Activated CD4-positive, alpha-beta memory T cell treated with anti-CD3 and anti-CD28 coated beads, Interleukin-2, amount 10 ng/mL, durations not matched to agents 7 days and 5 days (primary cell): ENCODE results near the gene ESAM. TPM values are rescaled to one million over a fixed set of nuclear protein-coding genes. Genes with fewer than 3 reads are reported as not detected.
"Not testable (repeated sequence)": the region's sequence is repeated elsewhere in the genome, so short reads cannot be mapped to it uniquely, and the experiment has no call there.

Experiments
- CTCF ChIA-PET: fragments of 350-600 bp; sonication (Branson Sonifier 250); formaldehyde crosslinking; loops from one replicate; lab custom pipeline; 2021; ENCODE audit warnings: antibody characterized with exemption, inconsistent platforms; lab: Charles Lee
- POLR2A ChIA-PET: fragments of 350-600 bp; sonication (Branson Sonifier 250); formaldehyde crosslinking; loops from one replicate; lab custom pipeline; 2021; ENCODE audit warnings: antibody characterized with exemption; lab: Charles Lee
- DNase-seq: peaks from one replicate; pipeline ENCODE4 v3.0.0-alpha.2; 2020
- H3K27ac Mint-ChIP-seq: one replicate; pipeline ENCODE4 v1.8.0; 2021; ENCODE audit warnings: mild to moderate bottlenecking, mixed read lengths
- H3K27me3 Mint-ChIP-seq: one replicate; pipeline ENCODE4 v1.8.0; 2021; ENCODE audit warnings: mixed read lengths
- H3K36me3 Mint-ChIP-seq: one replicate; pipeline ENCODE4 v1.8.0; 2021; ENCODE audit warnings: low read depth, mixed read lengths
- H3K4me1 Mint-ChIP-seq: one replicate; pipeline ENCODE4 v1.8.0; 2021; ENCODE audit warnings: mixed read lengths
- H3K4me3 Mint-ChIP-seq: one replicate; pipeline ENCODE4 v1.8.0; 2021; ENCODE audit warnings: mild to moderate bottlenecking, mixed read lengths
- H3K9me3 Mint-ChIP-seq: one replicate; pipeline ENCODE4 v1.8.0; 2021; ENCODE audit warnings: mixed read lengths
- total RNA-seq, 2 experiments: library from RNA; stranded (reverse); gene quantifications; one replicate each; pipeline ENCODE4 v1.2.3, GENCODE V29; 2021

The ESAM gene
- total RNA-seq, 2 experiments from 2014 or later = 1.0 to 1.6 TPM

DNA sequence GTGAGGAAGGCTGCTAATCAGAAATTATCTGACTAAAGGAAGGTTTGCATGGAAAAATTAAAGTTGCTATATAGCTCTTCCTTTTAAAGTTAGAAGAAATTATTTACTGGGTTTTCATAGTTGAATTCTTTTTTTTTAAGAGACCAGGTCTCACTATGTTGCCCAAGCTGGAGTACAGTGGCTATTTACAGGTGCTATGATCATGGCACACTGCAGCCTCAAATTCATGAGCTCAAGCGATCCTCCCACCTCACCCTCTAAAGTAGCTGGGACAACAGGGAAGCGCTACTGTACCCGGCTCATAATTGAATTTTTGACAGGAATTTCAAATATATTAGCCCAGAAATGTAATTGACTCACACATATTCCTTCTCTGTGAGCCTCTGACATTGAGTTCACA is 34.2 kb upstream of the ESAM start:
- Mint-ChIP-seq H3K4me3 (no peak overlapping the region), H3K4me1 (peaks cover 50% of the 10 kb centered on the region), H3K27me3 (no peaks in the 10 kb centered on the region), H3K27ac (no peak overlapping the region), H3K36me3 (peaks cover 5% of the 10 kb centered on the region), H3K9me3 (no peaks in the 10 kb centered on the region)
- no peak for DNase-seq
- CTCF ChIA-PET = interaction anchor here (0.8 to 4.3 kb wide), 4 partner anchors 17 to 126 kb away, joined by 4 to 29 read pairs (median 14); no protein-coding TSS in a partner anchor
- POLR2A ChIA-PET = no interaction called here

DNA sequence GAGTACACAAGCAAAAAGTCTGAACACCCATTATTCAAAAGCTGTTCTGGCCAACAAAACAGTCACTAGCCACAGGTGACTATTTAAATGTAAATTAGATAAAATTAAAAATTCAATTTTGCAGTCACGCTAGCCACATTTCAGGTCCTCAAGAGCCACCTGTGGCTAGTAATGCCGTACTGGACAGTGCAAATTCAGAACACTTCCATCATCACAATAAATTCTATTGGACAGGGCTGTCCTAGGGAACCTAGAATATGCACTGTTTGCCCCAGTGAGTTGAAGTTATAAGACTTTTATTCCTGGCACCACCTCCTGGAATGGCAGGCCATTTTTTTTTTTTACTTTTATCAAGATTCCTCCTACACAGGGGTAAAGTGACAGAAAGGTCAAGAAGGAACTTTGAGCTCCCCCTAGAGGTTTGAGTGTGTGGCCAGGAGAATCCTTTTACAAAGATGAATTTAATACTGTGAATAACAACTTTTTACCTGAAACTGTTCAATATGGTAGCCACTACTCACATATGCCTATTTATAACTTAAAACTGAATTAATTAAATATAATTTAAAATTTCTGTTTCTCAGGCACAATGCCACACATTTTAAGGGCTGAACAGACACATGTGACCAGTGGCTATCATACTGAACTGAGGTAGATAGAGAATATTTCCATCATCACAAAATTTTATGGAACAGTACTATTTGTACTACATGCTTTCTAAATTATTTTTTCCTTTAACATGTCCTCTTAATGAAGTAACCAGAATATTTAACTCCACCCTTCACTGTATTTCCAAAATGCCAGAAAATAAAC is 31.6 kb upstream of the ESAM start:
- no peaks in the 10 kb centered on the region for H3K27me3 Mint-ChIP-seq
- H3K27ac Mint-ChIP-seq = no peak overlapping the region
- POLR2A ChIA-PET = interaction anchor here (0.8 to 0.9 kb wide), 2 partner anchors 20 to 31 kb away, joined by 3 to 4 read pairs; no protein-coding TSS in a partner anchor
- peaks cover 5% of the 10 kb centered on the region for H3K36me3 Mint-ChIP-seq
- H3K4me1 Mint-ChIP-seq = peaks cover 41% of the 10 kb centered on the region
- no peak for DNase-seq
- CTCF ChIA-PET = interaction anchor here (0.6 to 3.5 kb wide), 25 partner anchors 8 to 696 kb away, joined by 3 to 32 read pairs (median 3); partner anchors contain the start of genes ESAM, SIAE and SPA17
- no peak overlapping the region for H3K4me3 Mint-ChIP-seq
- H3K9me3 Mint-ChIP-seq = no peaks in the 10 kb centered on the region

DNA sequence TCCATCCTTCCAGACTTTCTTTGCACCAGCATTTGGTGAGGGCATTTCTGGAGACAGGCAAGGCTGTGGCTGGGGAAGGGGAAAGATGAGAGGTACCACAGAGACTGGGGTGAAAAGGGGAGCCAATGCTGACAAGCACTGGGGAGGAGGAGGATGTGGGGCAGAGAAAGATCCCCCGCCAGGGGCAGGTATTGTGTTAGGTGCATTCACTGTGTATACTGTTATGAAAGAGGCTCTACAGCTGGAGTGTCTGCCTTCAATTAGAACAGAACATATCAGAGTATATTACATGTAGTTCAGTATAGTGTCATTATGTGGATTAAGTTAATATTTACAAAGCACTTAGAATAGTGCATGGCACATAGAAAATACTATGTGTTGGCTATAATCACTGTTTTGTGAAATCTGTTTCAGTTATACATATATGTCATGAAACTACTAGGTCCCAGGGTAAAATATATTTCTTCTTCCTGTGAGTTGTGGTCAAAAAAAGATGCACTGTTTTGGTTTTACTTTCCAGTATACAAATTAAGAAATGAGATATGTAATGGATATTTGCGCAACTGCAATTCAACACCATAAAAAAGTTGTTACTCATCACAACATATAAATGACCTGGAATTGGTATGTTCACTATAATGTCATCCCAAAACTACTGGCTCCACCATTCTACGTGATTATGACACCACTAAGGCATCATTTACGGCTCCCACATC is 29.7 kb upstream of the ESAM start:
- Mint-ChIP-seq H3K4me1 (peaks cover 26% of the 10 kb centered on the region), H3K36me3 (no peaks in the 10 kb centered on the region), H3K9me3 (no peaks in the 10 kb centered on the region), H3K27ac (no peak overlapping the region), H3K27me3 (no peaks in the 10 kb centered on the region), H3K4me3 (no peak overlapping the region)
- POLR2A ChIA-PET = interaction anchor here (0.8 to 1.5 kb wide), 2 partner anchors 7 to 8 kb away, joined by 3 to 5 read pairs; partner anchors contain the start of gene MSANTD2
- CTCF ChIA-PET = interaction anchor here (0.6 to 3.5 kb wide), 4 partner anchors 11 to 123 kb away, joined by 3 to 27 read pairs (median 5); partner anchors contain the start of gene ESAM
- DNase-seq = no peak

- Mint-ChIP-seq H3K4me1 (peaks cover 21% of the 10 kb centered on the region), H3K36me3 (no peaks in the 10 kb centered on the region), H3K27ac (no peak overlapping the region), H3K27me3 (no peaks in the 10 kb centered on the region), H3K9me3 (no peaks in the 10 kb centered on the region), H3K4me3 (no peak overlapping the region)
- ChIA-PET POLR2A (interaction anchor here (1.9 kb wide), 1 partner anchor 12 kb away, joined by 5 read pairs; the partner anchor contains the start of gene MSANTD2), CTCF (interaction anchor here (0.7 to 1.6 kb wide), 2 partner anchors 12 to 117 kb away, joined by 3 read pairs; partner anchors contain the start of gene MSANTD2)
- DNase-seq = no peak
Measured at GRCh38 chr11:124788521-124788920, 26.4 kb upstream of the ESAM start.

- H3K9me3 Mint-ChIP-seq = no peaks in the 10 kb centered on the region
- no peak overlapping the region for H3K27ac Mint-ChIP-seq
- no peaks in the 10 kb centered on the region for H3K4me1 Mint-ChIP-seq
- DNase-seq = no peak
- CTCF ChIA-PET = interaction anchor here (0.6 to 2.5 kb wide), 3 partner anchors 10 to 140 kb away, joined by 3 to 12 read pairs (median 10); partner anchors contain the start of gene ESAM
- no peaks in the 10 kb centered on the region for H3K36me3 Mint-ChIP-seq
- POLR2A ChIA-PET = no interaction called here
- H3K4me3 Mint-ChIP-seq = no peak overlapping the region
- H3K27me3 Mint-ChIP-seq = no peaks in the 10 kb centered on the region
Measured at GRCh38 chr11:124784051-124784450, 22.0 kb upstream of the ESAM start.

GRCh38 chr11:124783002-124783401 is 20.9 kb upstream of the ESAM start:
- H3K36me3 Mint-ChIP-seq = no peaks in the 10 kb centered on the region
- POLR2A ChIA-PET = no interaction called here
- no peak for DNase-seq
- no peaks in the 10 kb centered on the region for H3K9me3 Mint-ChIP-seq
- no peak overlapping the region for H3K27ac Mint-ChIP-seq
- H3K27me3 Mint-ChIP-seq = no peaks in the 10 kb centered on the region
- H3K4me1 Mint-ChIP-seq = no peaks in the 10 kb centered on the region
- CTCF ChIA-PET = interaction anchor here (0.7 to 2.5 kb wide), 4 partner anchors 10 to 36 kb away, joined by 3 to 12 read pairs (median 3); partner anchors contain the start of gene ESAM
- H3K4me3 Mint-ChIP-seq = no peak overlapping the region

DNA sequence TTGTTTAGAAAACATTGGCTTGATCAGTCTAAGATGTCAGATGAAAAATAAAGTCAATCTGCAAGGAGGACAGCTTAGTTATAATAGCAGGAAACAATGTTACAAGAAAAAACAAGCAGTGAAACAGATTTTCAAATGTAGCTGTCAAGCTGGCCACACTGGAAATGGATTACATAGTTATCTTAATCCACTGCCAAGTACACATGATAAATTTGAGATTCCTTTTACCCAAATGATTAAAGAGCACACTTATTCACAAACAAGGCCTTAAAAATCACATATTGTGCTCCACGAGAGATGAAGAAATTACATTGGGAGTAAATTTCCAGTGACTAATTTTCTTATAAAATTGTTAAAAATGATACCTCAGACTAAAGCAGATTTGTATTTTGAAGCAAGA is 17.5 kb upstream of the ESAM start:
- Mint-ChIP-seq H3K36me3 (peaks cover 2% of the 10 kb centered on the region), H3K4me3 (no peak overlapping the region), H3K9me3 (no peaks in the 10 kb centered on the region), H3K4me1 (peaks cover 13% of the 10 kb centered on the region), H3K27me3 (no peaks in the 10 kb centered on the region), H3K27ac (no peak overlapping the region)
- DNase-seq = no peak
- ChIA-PET POLR2A (no interaction called here), CTCF (interaction anchor here (1.2 to 2.2 kb wide), 4 partner anchors 14 to 110 kb away, joined by 3 to 5 read pairs (median 4); no protein-coding TSS in a partner anchor)

DNA sequence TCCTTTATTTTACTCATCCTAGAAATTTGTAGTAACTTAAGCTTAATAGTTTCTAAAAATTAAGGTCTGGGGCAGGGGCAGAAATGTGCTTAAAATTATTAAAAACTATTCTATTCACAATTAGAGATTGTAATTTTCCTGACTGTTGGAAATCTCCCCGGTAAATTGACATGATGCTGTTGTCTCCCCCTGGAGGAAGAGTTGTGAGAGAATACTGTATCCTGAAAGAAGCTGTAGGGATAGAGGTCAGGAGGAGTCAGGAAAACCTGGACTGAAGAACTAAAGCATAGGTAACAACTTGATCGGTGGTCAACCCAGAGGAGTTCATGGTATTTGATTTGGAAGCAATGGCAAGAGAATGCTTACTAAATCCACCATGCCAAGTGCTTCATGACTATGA is 16.2 kb upstream of the ESAM start:
- Mint-ChIP-seq H3K9me3 (no peaks in the 10 kb centered on the region), H3K27ac (no peak overlapping the region), H3K27me3 (no peaks in the 10 kb centered on the region), H3K4me1 (peaks cover 13% of the 10 kb centered on the region), H3K4me3 (no peak overlapping the region), H3K36me3 (peaks cover 2% of the 10 kb centered on the region)
- no peak for DNase-seq
- CTCF ChIA-PET = interaction anchor here (0.8 to 2.2 kb wide), 3 partner anchors 15 to 109 kb away, joined by 3 to 5 read pairs (median 3); no protein-coding TSS in a partner anchor
- POLR2A ChIA-PET = no interaction called here

GRCh38 chr11:124776865-124777645 is 15.0 kb upstream of the ESAM start:
- no peak overlapping the region for H3K4me3 Mint-ChIP-seq
- H3K4me1 Mint-ChIP-seq = peaks cover 13% of the 10 kb centered on the region
- H3K36me3 Mint-ChIP-seq = peaks cover 3% of the 10 kb centered on the region
- ChIA-PET POLR2A (no interaction called here), CTCF (interaction anchor here (0.9 kb wide), 1 partner anchor 59 kb away, joined by 3 read pairs; no protein-coding TSS in a partner anchor)
- no peak for DNase-seq
- H3K27ac Mint-ChIP-seq = no peak overlapping the region
- H3K27me3 Mint-ChIP-seq = no peaks in the 10 kb centered on the region
- H3K9me3 Mint-ChIP-seq = no peaks in the 10 kb centered on the region

- H3K9me3 Mint-ChIP-seq, H3K27me3 Mint-ChIP-seq, H3K4me3 Mint-ChIP-seq, POLR2A ChIA-PET, CTCF ChIA-PET, DNase-seq, H3K27ac Mint-ChIP-seq, H3K4me1 Mint-ChIP-seq: not testable (repeated sequence)
- H3K36me3 Mint-ChIP-seq = peaks cover 12% of the 10 kb centered on the region
Measured at GRCh38 chr11:124770959-124771358, 8.9 kb upstream of the ESAM start.

GRCh38 chr11:124769806-124770774 is 8.0 kb upstream of the ESAM start:
- Mint-ChIP-seq H3K27ac (no peak overlapping the region), H3K27me3 (no peaks in the 10 kb centered on the region), H3K4me3 (no peak overlapping the region), H3K36me3 (peaks cover 12% of the 10 kb centered on the region), H3K9me3 (no peaks in the 10 kb centered on the region), H3K4me1 (no peaks in the 10 kb centered on the region)
- no peak for DNase-seq
- ChIA-PET CTCF (interaction anchor here (1.0 to 1.4 kb wide), 4 partner anchors 12 to 100 kb away, joined by 3 to 4 read pairs (median 3); no protein-coding TSS in a partner anchor), POLR2A (interaction anchor here (1.2 to 1.3 kb wide), 2 partner anchors 21 to 23 kb away, joined by 4 read pairs; no protein-coding TSS in a partner anchor)
